Glomerular endothelial cell (primary cell): Measurements from ENCODE around the gene SAP30. TPM values are rescaled to one million over a fixed set of nuclear protein-coding genes. Genes with fewer than 3 reads are reported as not detected.

Experiments used
- DNase-seq: peaks from one replicate; pipeline ENCODE4 v3.0.0-alpha.2; 2011; ENCODE audit warnings: low read depth, low spot score; ENCODE audit errors: extremely low read depth
- total RNA-seq: library from RNA; depleted of rRNA; stranded (reverse); fragments of >200 nt; gene quantifications from 2 replicates; pipeline ENCODE4 v1.2.3, GENCODE V29; 2015

SAP30 gene
- total RNA-seq, 1 donor from 2014 or later, result 12.7 TPM

DNA sequence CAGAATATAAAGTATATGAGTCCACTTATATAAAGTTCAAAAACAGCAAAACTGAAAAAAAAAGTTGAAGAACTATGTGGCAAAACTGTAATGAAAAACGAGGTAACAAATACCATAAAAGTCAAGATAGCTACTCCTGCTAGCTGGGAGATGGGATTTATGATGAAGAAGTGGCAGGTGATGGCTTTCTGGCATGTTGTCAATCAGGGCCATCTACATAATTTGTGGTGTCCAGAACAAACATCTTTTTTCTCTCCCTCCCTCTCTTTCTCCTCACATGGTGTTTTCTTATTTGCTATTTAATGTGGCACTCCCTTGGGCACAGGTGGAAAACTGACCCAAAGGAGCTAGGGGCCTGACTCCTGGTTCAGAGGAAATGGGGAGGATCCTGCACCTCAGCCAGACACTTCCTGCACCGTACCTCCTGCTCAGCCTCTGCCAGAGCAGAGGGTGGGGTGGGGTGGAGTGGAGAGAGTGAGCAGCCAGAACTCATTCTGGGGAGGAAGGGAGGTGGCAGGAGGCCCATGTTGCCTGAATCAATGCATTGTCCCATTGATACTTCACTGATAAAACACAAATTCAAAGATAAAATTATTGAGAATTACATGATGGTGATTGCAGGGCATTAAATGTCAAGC lies 5.3 kb upstream of the SAP30 start:
- DNase-seq, result no peak

GRCh38 chr4:173367285-173367684 lies 3.5 kb upstream of the SAP30 start:
- DNase-seq, result no peak

GRCh38 chr4:173367946-173368345 lies 2.8 kb upstream of the SAP30 start:
- no peak for DNase-seq

DNA sequence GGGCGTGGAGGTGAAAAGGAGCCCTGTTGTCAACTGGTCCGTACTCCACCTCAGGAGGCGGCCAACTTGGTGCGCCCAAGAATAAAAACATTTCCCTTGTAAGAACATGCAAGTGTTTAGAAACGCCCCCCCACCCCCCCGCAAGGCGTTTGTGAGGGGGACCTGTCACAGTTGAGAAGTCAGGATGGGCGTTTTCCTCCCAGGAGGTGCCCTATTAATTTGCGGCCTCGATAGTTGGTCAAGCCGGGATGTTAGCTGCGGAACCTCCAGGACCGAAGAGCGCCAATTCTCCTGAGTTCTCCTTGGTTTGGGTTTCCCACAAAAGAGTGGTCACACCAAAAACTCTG lies 651 bp upstream of the SAP30 start:
- no peak for DNase-seq

- no peak for DNase-seq
Measured at GRCh38 chr4:173371292-173372192, 788 bp downstream of the SAP30 start.

DNA sequence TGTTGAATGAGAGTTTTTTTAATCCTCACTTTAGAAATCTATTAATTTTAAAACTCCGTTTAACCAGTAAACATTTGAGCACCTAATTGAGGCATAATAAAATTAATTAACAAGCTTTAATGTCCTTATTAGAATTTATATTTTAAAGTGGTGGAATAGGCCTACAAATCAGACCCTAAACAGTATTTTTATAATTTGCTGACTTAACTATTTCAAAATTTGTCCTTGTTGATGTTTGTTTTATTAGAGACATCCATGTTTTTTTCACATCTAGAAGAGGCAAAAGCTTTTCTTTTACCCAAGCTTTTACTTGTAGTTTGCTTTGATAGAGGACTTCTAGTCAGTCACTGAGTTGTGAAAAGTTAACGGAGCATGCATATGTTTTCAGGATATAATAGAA lies 3.8 kb downstream of the SAP30 start:
- no peak for DNase-seq

DNA sequence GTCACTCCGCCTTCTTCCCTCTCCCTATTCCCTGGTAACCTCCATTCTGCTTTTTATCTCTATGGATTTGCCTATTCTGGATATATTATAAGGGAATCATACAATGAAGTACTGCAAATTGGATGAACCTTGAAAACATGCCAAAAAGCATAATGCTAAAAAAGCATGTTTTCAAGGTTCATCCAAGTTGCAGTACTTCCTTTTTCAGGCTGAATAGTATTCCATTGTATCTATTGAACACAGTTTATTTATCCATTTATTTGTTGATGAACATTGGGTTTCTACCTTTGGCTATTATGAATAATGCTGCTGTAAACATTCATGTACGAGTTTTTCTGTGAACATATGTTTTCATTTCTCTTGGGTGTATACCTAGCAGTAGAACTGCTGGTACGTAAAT lies 9.2 kb downstream of the SAP30 start:
- no peak for DNase-seq

- no peak for DNase-seq
Measured at GRCh38 chr4:173380987-173381386, 10.2 kb downstream of the SAP30 start.

GRCh38 chr4:173381610-173382009 lies 10.9 kb downstream of the SAP30 start:
- no peak for DNase-seq

- no peak for DNase-seq
Measured at GRCh38 chr4:173382349-173382748, 11.6 kb downstream of the SAP30 start.

- DNase-seq, result no peak
Measured at GRCh38 chr4:173386751-173387150, 16.0 kb downstream of the SAP30 start.

GRCh38 chr4:173391701-173392100 lies 20.9 kb downstream of the SAP30 start:
- no peak for DNase-seq

- DNase-seq, result no peak
Measured at GRCh38 chr4:173397604-173398003, 26.9 kb downstream of the SAP30 start.

DNA sequence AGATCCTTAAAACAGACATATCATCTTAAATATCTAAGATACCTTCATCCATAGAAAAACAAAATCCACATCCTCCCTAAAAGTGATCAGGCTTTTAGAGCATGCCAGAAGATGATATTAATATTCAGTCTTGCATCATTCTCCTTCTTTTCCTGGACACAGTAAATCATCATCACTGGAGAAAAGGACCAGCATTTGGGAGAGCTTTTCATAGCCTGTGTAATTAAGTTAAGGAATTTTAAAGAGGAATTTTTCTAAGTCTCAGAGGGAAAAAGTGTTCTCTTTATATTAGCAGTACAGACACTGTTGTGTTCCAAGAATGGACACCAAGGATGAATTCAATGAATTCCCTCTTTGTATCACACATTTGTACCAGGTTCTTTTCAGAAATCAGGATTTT lies 27.5 kb downstream of the SAP30 start:
- no peak for DNase-seq

DNA sequence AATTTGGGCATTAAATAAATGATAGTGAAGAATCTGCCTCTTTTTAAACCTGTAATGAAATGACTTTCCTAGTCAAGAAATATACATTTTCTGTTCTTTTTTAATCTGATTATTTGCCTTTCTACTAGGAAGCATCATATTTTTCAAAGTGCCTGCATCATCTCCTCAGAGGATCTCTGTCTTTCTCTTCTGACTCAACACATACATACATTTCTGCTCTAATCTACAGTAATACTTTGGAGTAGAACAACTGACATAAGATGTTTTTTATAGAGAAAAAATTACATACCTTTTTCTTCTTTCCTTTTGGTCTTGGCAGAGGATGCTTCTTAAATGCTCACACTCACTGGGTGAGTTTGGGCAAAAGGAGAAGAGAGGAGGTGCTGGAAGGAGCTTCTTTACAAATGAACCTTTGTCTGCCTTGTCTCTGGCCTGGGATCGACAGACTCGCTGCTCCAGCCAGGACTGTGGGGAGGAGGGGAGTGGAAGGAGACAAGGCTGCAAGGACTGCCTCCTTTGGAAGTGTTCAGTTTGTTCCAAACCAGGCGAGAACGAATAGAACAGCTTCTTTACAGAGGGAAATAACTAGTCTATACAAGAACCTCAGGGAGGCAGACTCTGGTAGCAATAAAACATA lies 28.1 kb downstream of the SAP30 start, which contains the start of gene SCRG1:
Gene SCRG1, minus strand, starts transcription at position 338 of the 637 bp plus-strand sequence. CDS start 7,702 bp downstream, outside the sequence.
- no peak for DNase-seq

GRCh38 chr4:173401063-173401462 lies 30.3 kb downstream of the SAP30 start:
- no peak for DNase-seq

DNA sequence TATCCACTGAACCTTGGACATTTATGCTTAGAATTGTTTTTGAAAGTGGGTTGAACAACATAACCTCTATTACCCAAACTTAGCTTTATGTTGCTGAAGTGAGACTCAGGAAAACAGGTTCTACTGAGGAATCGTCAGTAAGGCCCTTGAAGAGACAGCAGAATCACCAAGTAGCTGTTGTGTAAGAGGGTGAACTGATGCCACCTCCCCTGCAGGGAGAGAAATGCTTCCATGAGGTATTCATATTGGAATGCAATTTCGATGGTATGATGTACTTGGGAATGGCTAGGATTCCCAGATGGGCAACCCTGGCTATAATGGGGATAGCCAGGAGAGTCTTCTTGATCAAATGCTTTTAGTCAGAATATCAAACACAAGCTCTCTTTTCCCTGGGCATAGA lies 32.3 kb downstream of the SAP30 start:
- DNase-seq, result no peak

DNA sequence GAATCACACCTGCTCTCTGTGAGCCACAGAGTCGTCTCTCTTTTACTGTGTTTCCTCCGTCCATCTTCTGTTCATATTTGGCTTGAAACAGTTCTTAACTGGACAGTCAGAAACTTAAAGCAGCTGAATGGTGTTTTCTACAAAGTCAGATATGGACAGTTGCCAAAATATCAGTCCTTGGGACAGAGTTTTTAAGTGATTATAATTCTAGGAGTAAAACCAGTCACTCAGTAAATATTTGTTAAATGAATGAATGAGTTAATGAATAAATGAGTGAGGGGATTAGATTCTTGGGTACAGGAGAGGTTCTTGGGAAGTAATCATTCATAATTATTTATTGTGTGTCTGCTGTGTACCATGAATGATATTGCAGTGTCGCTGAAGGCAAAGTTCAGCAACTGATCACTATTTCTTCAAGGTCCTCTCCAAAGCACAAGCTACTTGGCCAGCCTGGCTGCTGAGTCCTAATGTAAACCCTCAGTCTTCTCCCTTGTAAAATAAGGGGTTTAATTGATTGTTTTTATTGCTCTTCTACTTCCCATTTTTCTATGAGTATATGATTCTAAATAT lies 33.6 kb downstream of the SAP30 start:
- no peak for DNase-seq

- DNase-seq, result no peak
Measured at GRCh38 chr4:173405840-173406606, 35.3 kb downstream of the SAP30 start.

- no peak for DNase-seq
Measured at GRCh38 chr4:173410079-173410478, 39.3 kb downstream of the SAP30 start.
